ENCODE results near the gene ARID1B.

- TF ChIP-seq CTCF (conservative IDR thresholded peaks at IDR 0.05) = no peak
- no peak for TF ChIP-seq EZH2 (IDR thresholded peaks at IDR 0.05; ENCODE audit: low read depth)
Observed at GRCh38 chr6:157145656-157146285, 368.6 kb downstream of the ARID1B start.

All from PC-9 (cell line).